Mesenchymal stem cell (in vitro differentiated cells and primary cell): ENCODE measurements around the gene TLK2.

Experiments
- DNase-seq: peaks from one replicate; pipeline ENCODE4 v3.0.0-alpha.2; 2013
- H2AFZ ChIP-seq: one replicate; pipeline ENCODE4 v1.6.1; 2013; ENCODE audit warnings: low read depth, mild to moderate bottlenecking, control low read depth, inconsistent platforms, low read length, moderate library complexity
- H2AK5ac ChIP-seq: 2 replicates; pipeline ENCODE4 v1.6.1; 2013; ENCODE audit warnings: low read length, moderate library complexity, mild to moderate bottlenecking, inconsistent platforms; ENCODE audit not compliant: severe bottlenecking
- H2BK120ac ChIP-seq: one replicate; pipeline ENCODE4 v1.6.1; 2013; ENCODE audit warnings: low read depth, mild to moderate bottlenecking, inconsistent platforms, low read length, moderate library complexity
- H2BK12ac ChIP-seq, 2 experiments: one replicate each; pipeline ENCODE4 v1.6.1; 2013; ENCODE audit warnings: inconsistent platforms in 2 of 2, low read length in 2 of 2, mild to moderate bottlenecking in 2 of 2, moderate library complexity in 2 of 2, control low read depth in 1 of 2
- H2BK15ac ChIP-seq: one replicate; pipeline ENCODE4 v1.6.1; 2013; ENCODE audit warnings: mild to moderate bottlenecking, low read depth, inconsistent platforms; ENCODE audit not compliant: poor library complexity, severe bottlenecking
- H2BK5ac ChIP-seq: 2 replicates; pipeline ENCODE4 v1.6.1; 2013; ENCODE audit warnings: low read depth, mild to moderate bottlenecking, low read length, control low read depth, inconsistent platforms; ENCODE audit not compliant: poor library complexity, severe bottlenecking
- H3K14ac ChIP-seq, 2 experiments: one replicate each; pipeline ENCODE4 v1.6.1; 2013; ENCODE audit warnings: inconsistent platforms in 2 of 2, low read length in 2 of 2, control low read depth in 1 of 2, mild to moderate bottlenecking in 1 of 2, moderate library complexity in 1 of 2
- H3K18ac ChIP-seq, 2 experiments: one replicate each; pipeline ENCODE4 v1.6.1; 2013; ENCODE audit warnings: inconsistent platforms in 2 of 2, low read length in 2 of 2, control low read depth in 1 of 2, low read depth in 1 of 2, mild to moderate bottlenecking in 1 of 2
- H3K23ac ChIP-seq, 2 experiments: one replicate each; pipeline ENCODE4 v1.6.1; 2013; ENCODE audit warnings: inconsistent platforms in 2 of 2, low read length in 2 of 2, mild to moderate bottlenecking in 2 of 2, moderate library complexity in 2 of 2, control low read depth in 1 of 2
- H3K27ac ChIP-seq: 2 replicates; pipeline ENCODE4 v1.5.1; 2013; ENCODE audit warnings: mild to moderate bottlenecking, moderate library complexity, low read length, control low read depth, inconsistent platforms; ENCODE audit not compliant: poor library complexity, severe bottlenecking
- H3K27me3 ChIP-seq, 2 experiments: 2 replicates each; pipeline versions ENCODE4 v1.6.1 to v1.7.0; 2013; ENCODE audit warnings: low read length in 2 of 2, mild to moderate bottlenecking in 2 of 2, moderate library complexity in 2 of 2, control low read depth in 1 of 2, inconsistent platforms in 1 of 2; ENCODE audit not compliant: control insufficient read depth in 1 of 2, insufficient read depth in 1 of 2
- H3K36me3 ChIP-seq, 2 experiments: 2 replicates each; pipeline versions ENCODE4 v1.6.1 to v1.7.0; 2013; ENCODE audit warnings: low read length in 2 of 2, control low read depth in 1 of 2, inconsistent platforms in 1 of 2, low read depth in 1 of 2, mild to moderate bottlenecking in 1 of 2; ENCODE audit not compliant: insufficient read depth in 2 of 2, control insufficient read depth in 1 of 2
- H3K4ac ChIP-seq, 2 experiments: one replicate each; pipeline ENCODE4 v1.6.1; 2013; ENCODE audit warnings: inconsistent platforms in 2 of 2, low read length in 2 of 2, mild to moderate bottlenecking in 2 of 2, moderate library complexity in 2 of 2, control low read depth in 1 of 2, low read depth in 1 of 2
- H3K4me1 ChIP-seq: 2 replicates; pipeline ENCODE4 v1.6.1; 2013; ENCODE audit warnings: low read depth, low read length, control low read depth; ENCODE audit not compliant: control insufficient read depth, insufficient read depth
- H3K4me2 ChIP-seq: 2 replicates; pipeline ENCODE4 v1.6.1; 2013; ENCODE audit warnings: low read length, mild to moderate bottlenecking, inconsistent platforms; ENCODE audit not compliant: poor library complexity, severe bottlenecking
- H3K4me3 ChIP-seq, 2 experiments: 2 replicates each; pipeline versions ENCODE4 v1.5.1 to v1.7.0; 2013; ENCODE audit warnings: low read length in 2 of 2, mild to moderate bottlenecking in 2 of 2, control low read depth in 1 of 2, low read depth in 1 of 2; ENCODE audit not compliant: insufficient read depth in 1 of 2
- H3K79me1 ChIP-seq: replicated peaks from 2 replicates; pipeline ENCODE4 v1.6.1; 2013; ENCODE audit warnings: mild to moderate bottlenecking, control low read depth, low read length, inconsistent platforms; ENCODE audit not compliant: poor library complexity, severe bottlenecking
- H3K9ac ChIP-seq: 2 replicates; pipeline ENCODE4 v1.7.0; 2013; ENCODE audit warnings: mild to moderate bottlenecking, low read length, moderate library complexity
- H3K9me3 ChIP-seq: 2 replicates; pipeline ENCODE4 v1.7.0; 2013; ENCODE audit warnings: mild to moderate bottlenecking, low read length; ENCODE audit not compliant: control insufficient read depth
- H4K8ac ChIP-seq: one replicate; pipeline ENCODE4 v1.6.1; 2013; ENCODE audit warnings: inconsistent platforms, mild to moderate bottlenecking, low read length, moderate library complexity
- H4K91ac ChIP-seq: one replicate; pipeline ENCODE4 v1.6.1; 2013; ENCODE audit warnings: mild to moderate bottlenecking, low read length, inconsistent platforms
- WGBS: methylation state at CpG from one replicate; pipeline ENCODE4 v1.1.7; 2013; ENCODE audit warnings: mixed read lengths; 5-methylcytosine and 5-hydroxymethylcytosine counted together

Gene TLK2

GRCh38 chr17:62572888-62573401 is 94.3 kb downstream of the TLK2 start:
- no peak overlapping the region for H3K4ac ChIP-seq
- H3K27me3 ChIP-seq = no peaks in the 10 kb centered on the region
- no peak overlapping the region for H2BK15ac ChIP-seq
- peaks cover 9 to 62% of the 10 kb centered on the region in 2 experiments for H3K36me3 ChIP-seq
- H2AFZ ChIP-seq = no peak overlapping the region
- no peak for DNase-seq
- H4K91ac ChIP-seq = no peak overlapping the region
- WGBS = 95% methylated on average over 7 of the region's 7 CpGs
- no peak overlapping the region for H2BK5ac ChIP-seq
- H3K23ac ChIP-seq = no peak overlapping the region
- peak overlapping the region; percentile 48 for H3K9ac ChIP-seq
- no peak overlapping the region for H3K4me2 ChIP-seq
- H4K8ac ChIP-seq = no peak overlapping the region
- H3K4me3 ChIP-seq = no peak overlapping the region
- H3K9me3 ChIP-seq = no peaks in the 10 kb centered on the region
- H2AK5ac ChIP-seq = no peak overlapping the region
- H3K79me1 ChIP-seq = peaks cover 8% of the 10 kb centered on the region
- no peak overlapping the region for H2BK120ac ChIP-seq
- peak overlapping the region; percentile 17 for H3K27ac ChIP-seq
- H2BK12ac ChIP-seq = no peak overlapping the region
- no peak overlapping the region for H3K18ac ChIP-seq
- H3K4me1 ChIP-seq = no peaks in the 10 kb centered on the region
- H3K14ac ChIP-seq = no peak overlapping the region

- Histone ChIP-seq H3K14ac (no peak overlapping the region), H3K4me1 (no peaks in the 10 kb centered on the region), H3K36me3 (peaks cover 9 to 68% of the 10 kb centered on the region in 2 experiments), H3K27ac (no peak overlapping the region), H2BK5ac (no peak overlapping the region), H3K9me3 (no peaks in the 10 kb centered on the region), H2AFZ (no peak overlapping the region), H4K91ac (no peak overlapping the region), H2BK120ac (no peak overlapping the region), H3K4me3 (no peak overlapping the region), H2BK12ac (no peak overlapping the region), H3K23ac (no peak overlapping the region), H3K27me3 (no peaks in the 10 kb centered on the region), H3K18ac (no peak overlapping the region), H2AK5ac (no peak overlapping the region), H3K4ac (no peak overlapping the region), H3K79me1 (peaks cover 8% of the 10 kb centered on the region), H3K4me2 (no peak overlapping the region), H4K8ac (no peak overlapping the region), H2BK15ac (no peak overlapping the region), H3K9ac (peak overlapping the region; percentile 48)
- no peak for DNase-seq
Observed at GRCh38 chr17:62573480-62574117, 95.0 kb downstream of the TLK2 start.

- H4K91ac ChIP-seq = no peak overlapping the region
- no peaks in the 10 kb centered on the region for H3K4me1 ChIP-seq
- no peaks in the 10 kb centered on the region for H3K9me3 ChIP-seq
Observed at GRCh38 chr17:62576382-62576781, 97.8 kb downstream of the TLK2 start.

GRCh38 chr17:62578757-62579487 is 100.3 kb downstream of the TLK2 start:
- peaks cover 15 to 71% of the 10 kb centered on the region in 2 experiments for H3K36me3 ChIP-seq
- H3K18ac ChIP-seq = no peak overlapping the region
- no peaks in the 10 kb centered on the region for H3K4me1 ChIP-seq
- H3K79me1 ChIP-seq = peaks cover 15% of the 10 kb centered on the region
- H3K4me2 ChIP-seq = no peak overlapping the region
- H3K4ac ChIP-seq = no peak overlapping the region
- H4K91ac ChIP-seq = no peak overlapping the region
- no peak for DNase-seq
- no peaks in the 10 kb centered on the region for H3K9me3 ChIP-seq
- H3K23ac ChIP-seq = no peak overlapping the region
- no peak overlapping the region for H2BK5ac ChIP-seq
- H3K9ac ChIP-seq = no peak overlapping the region
- H3K27ac ChIP-seq = no peak overlapping the region
- H2AK5ac ChIP-seq = no peak overlapping the region
- no peak overlapping the region for H3K14ac ChIP-seq
- H2BK15ac ChIP-seq = no peak overlapping the region
- H4K8ac ChIP-seq = no peak overlapping the region
- H2BK120ac ChIP-seq = no peak overlapping the region
- no peaks in the 10 kb centered on the region for H3K27me3 ChIP-seq
- H3K4me3 ChIP-seq = no peak overlapping the region
- 97% methylated on average over 2 of the region's 2 CpGs for WGBS
- no peak overlapping the region for H2AFZ ChIP-seq
- no peak overlapping the region for H2BK12ac ChIP-seq

More at GRCh38 chr17:62576382-62576781, 97.8 kb downstream of the TLK2 start:
- Histone ChIP-seq H2AFZ (no peak overlapping the region), H4K8ac (no peak overlapping the region), H3K27me3 (no peaks in the 10 kb centered on the region), H3K4ac (no peak overlapping the region), H3K79me1 (peaks cover 13% of the 10 kb centered on the region), H3K9ac (no peak overlapping the region), H3K18ac (no peak overlapping the region), H2BK5ac (no peak overlapping the region), H2AK5ac (no peak overlapping the region), H3K4me2 (no peak overlapping the region), H3K14ac (no peak overlapping the region), H3K4me3 (no peak overlapping the region), H3K36me3 (peaks cover 12 to 71% of the 10 kb centered on the region in 2 experiments), H2BK15ac (no peak overlapping the region), H3K27ac (no peak overlapping the region), H3K23ac (no peak overlapping the region), H2BK12ac (no peak overlapping the region), H2BK120ac (no peak overlapping the region)
- WGBS = no CpG with 5 or more reads among the region's 1 CpG
- DNase-seq = no peak
